ENCODE measurements around the gene TADA3. TPM values are rescaled to one million over a fixed set of nuclear protein-coding genes. Genes with fewer than 3 reads are reported as not detected.

The TADA3 gene
- total RNA-seq, 1 donor from 2014 or later = 106 TPM

DNA sequence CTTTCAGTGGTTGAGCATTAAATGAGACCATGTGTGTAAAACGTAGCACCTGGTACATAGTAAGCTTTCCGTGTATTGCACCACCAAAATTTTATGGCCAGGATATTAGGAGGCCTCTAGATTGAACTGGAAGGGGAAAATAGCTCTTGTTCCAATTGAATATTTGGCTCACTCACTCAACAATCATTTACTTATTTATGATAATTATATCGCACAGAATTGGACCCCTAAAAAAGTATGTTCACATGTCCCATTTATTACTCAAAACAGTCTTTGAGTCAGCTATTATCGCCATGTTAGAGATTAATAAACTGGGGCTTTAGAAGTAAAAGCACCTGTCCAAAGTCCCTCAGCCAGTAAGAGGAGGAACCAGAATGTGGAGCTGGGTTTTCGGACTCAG lies 12.7 kb upstream of the TADA3 start:
- TF ChIP-seq, protein P1, sequence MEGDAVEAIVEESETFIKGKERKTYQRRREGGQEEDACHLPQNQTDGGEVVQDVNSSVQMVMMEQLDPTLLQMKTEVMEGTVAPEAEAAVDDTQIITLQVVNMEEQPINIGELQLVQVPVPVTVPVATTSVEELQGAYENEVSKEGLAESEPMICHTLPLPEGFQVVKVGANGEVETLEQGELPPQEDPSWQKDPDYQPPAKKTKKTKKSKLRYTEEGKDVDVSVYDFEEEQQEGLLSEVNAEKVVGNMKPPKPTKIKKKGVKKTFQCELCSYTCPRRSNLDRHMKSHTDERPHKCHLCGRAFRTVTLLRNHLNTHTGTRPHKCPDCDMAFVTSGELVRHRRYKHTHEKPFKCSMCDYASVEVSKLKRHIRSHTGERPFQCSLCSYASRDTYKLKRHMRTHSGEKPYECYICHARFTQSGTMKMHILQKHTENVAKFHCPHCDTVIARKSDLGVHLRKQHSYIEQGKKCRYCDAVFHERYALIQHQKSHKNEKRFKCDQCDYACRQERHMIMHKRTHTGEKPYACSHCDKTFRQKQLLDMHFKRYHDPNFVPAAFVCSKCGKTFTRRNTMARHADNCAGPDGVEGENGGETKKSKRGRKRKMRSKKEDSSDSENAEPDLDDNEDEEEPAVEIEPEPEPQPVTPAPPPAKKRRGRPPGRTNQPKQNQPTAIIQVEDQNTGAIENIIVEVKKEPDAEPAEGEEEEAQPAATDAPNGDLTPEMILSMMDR (IDR thresholded peaks at IDR 0.05) = no peak
- H3K4me1 ChIP-seq = peaks cover 0 to 5% of the 10 kb centered on the region in 2 donors
- H3K36me3 ChIP-seq = peaks cover 66 to 72% of the 10 kb centered on the region in 2 donors
- H3K27ac ChIP-seq = no peak overlapping the region
- H3K27me3 ChIP-seq = no peaks in the 10 kb centered on the region
- no peaks in the 10 kb centered on the region for H3K9me3 ChIP-seq
- intact Hi-C loops (cut with DNase I) = no loop called here
- no peak for DNase-seq (ENCODE audit: low spot score in 2 of 2)
- H3K4me3 ChIP-seq = no peak overlapping the region

DNA sequence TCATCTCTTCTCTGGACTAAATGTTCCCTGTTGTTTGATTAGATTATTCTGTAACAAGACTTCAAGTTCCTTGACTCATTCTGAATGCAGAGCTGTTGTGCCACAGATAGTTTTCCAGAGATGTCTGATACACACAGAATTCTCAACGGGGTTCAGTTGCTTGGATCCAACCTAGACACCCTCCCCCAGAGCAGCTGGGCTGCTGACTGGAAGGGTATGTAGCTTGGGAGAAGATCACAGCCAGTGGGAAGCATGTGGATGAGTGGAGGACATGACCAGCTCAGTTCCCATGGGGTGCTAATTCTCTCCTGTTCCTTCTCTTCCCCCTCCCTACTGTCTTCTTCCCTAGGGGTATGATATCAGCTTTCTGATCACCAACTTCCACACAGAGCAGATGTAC lies 11.2 kb upstream of the TADA3 start:
- intact Hi-C loops (cut with DNase I) = no loop called here
- Histone ChIP-seq H3K36me3 (peaks cover 80 to 87% of the 10 kb centered on the region in 2 donors), H3K4me1 (no peaks in the 10 kb centered on the region), H3K27me3 (no peaks in the 10 kb centered on the region), H3K4me3 (no peak overlapping the region), H3K27ac (no peak overlapping the region), H3K9me3 (no peaks in the 10 kb centered on the region)
- TF ChIP-seq, protein P1 (IDR thresholded peaks at IDR 0.05) = no peak
- DNase-seq (ENCODE audit: low spot score in 2 of 2) = no peak

DNA sequence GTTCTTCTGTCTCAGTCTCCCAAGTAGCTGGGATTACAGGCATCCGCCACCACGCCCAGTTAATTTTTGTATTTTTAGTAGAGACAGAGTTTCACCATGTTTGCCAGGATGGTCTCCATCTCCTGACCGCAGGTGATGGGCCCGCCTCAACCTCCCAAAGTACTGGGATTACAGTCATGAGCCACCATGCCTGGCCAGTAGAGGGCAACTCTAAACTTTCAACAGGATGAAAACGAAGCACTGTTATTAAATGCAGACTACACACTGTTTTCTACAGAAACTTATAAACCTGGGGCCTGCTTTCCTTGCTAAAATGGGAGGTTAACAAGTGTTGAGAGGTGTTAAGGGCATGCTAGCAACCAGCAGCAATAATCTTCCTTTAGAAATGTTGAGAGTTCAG lies 8.3 kb upstream of the TADA3 start:
- Histone ChIP-seq H3K9me3 (no peaks in the 10 kb centered on the region), H3K27ac (no peak overlapping the region), H3K4me1 (no peaks in the 10 kb centered on the region), H3K4me3 (no peak overlapping the region), H3K27me3 (no peaks in the 10 kb centered on the region), H3K36me3 (peaks cover 81 to 82% of the 10 kb centered on the region in 2 donors)
- TF ChIP-seq, protein P1 (IDR thresholded peaks at IDR 0.05) = no peak
- intact Hi-C loops (cut with DNase I) = no loop called here
- DNase-seq (ENCODE audit: low spot score in 2 of 2) = no peak

DNA sequence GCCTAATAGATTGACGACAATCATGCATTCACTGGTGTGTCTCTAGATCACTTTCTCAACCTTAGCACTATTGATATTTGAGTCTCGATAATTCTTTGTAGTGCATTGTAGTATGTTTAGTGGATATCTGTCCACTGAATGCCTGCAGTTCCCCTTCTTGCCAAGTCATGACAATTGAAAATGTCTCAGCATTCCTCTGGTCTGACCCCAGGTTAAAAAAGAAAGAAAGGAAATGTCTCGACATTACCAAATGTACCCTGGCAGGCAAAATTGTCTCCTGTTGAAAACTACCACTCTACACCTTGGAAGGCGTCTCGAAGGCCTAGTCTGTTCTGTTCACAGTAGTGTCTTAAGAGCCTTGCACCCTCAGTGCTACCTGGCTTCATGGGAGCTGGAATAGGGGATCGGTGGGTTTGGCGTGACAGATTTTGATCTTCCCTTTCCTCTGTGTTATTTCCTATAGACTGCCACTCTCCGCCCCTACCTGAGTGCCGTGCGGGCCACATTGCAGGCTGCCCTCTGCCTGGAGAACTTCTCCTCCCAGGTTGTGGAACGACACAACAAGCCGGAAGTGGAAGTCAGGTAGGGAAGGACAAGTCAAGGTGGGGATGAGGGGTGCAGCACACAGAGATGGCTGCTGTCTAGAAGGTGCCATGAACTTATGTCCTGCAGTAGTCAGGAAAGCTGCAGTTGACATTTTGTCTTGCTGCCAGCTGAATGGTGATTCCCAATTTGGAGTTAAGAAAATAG lies 5.1 kb upstream of the TADA3 start:
- DNase-seq (ENCODE audit: low spot score in 2 of 2) = no peak
- TF ChIP-seq, protein P1 (IDR thresholded peaks at IDR 0.05) = no peak
- H3K36me3 ChIP-seq = peaks cover 50 to 52% of the 10 kb centered on the region in 2 donors
- intact Hi-C loops (cut with DNase I) = no loop called here
- no peak overlapping the region for H3K4me3 ChIP-seq
- no peaks in the 10 kb centered on the region for H3K27me3 ChIP-seq
- no peaks in the 10 kb centered on the region for H3K9me3 ChIP-seq
- no peak overlapping the region for H3K27ac ChIP-seq
- H3K4me1 ChIP-seq = peaks cover 6 to 10% of the 10 kb centered on the region in 2 donors

DNA sequence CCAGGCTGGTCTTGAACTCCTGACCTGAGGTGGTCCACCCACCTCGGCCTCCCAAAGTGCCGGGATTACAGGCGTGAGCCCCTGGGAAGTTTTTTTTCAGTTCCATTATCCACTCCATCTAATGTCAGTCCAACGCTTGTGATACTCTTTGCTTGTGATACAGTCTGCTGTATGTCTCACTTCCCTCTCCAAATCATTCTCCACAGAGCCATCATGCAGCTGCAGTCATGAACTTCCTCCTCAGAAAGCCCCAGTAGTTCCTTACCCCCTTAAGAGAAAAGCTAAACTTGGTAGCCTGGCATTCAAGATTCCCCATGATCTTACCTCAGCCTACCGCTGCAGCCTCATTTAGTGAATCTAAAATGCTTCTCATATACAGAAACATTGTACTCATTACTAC lies 2.9 kb upstream of the TADA3 start:
- Histone ChIP-seq H3K9me3 (no peaks in the 10 kb centered on the region), H3K4me1 (peaks cover 6 to 22% of the 10 kb centered on the region in 2 donors), H3K36me3 (peaks cover 30 to 34% of the 10 kb centered on the region in 2 donors), H3K27me3 (no peaks in the 10 kb centered on the region), H3K4me3 (no peak overlapping the region), H3K27ac (no peak overlapping the region)
- TF ChIP-seq, protein P1 (IDR thresholded peaks at IDR 0.05) = no peak
- no peak for DNase-seq (ENCODE audit: low spot score in 2 of 2)
- intact Hi-C loops (cut with DNase I) = no loop called here
